SK-N-SH treated with all-trans-retinoic acid at 6 μM for 48 hours (cell line): ENCODE results near the gene BCR.

Experiments
- ATAC-seq: fragments of 200-7000 bp; cut with Tn5 transposase; 3 replicates; pipeline ENCODE4 v1.9.1; 2020; ENCODE audit warnings: mild to moderate bottlenecking, moderate library complexity
- BACH2 ChIP-seq: fragments of 250-450 bp; sonication (Bioruptor Pico); IDR thresholded peaks from 2 replicates; pipeline ENCODE4 v1.9.0; 2021; ENCODE audit warnings: mild to moderate bottlenecking, borderline replicate concordance
- CREB5 ChIP-seq: fragments of 250-450 bp; sonication (Bioruptor Pico); IDR thresholded peaks from 2 replicates; pipeline ENCODE4 v1.5.1; 2020; ENCODE audit warnings: low read depth, mild to moderate bottlenecking, moderate library complexity
- CSDC2 ChIP-seq: fragments of 250-450 bp; sonication (Bioruptor Pico); IDR thresholded peaks from 2 replicates; pipeline ENCODE4 v1.5.0; 2020; ENCODE audit warnings: mild to moderate bottlenecking, moderate library complexity
- CSRNP3 ChIP-seq: fragments of 250-450 bp; sonication (Bioruptor Pico); IDR thresholded peaks from 2 replicates; pipeline ENCODE4 v1.5.1; 2021; ENCODE audit warnings: mild to moderate bottlenecking, moderate library complexity
- ESRRG ChIP-seq: fragments of 250-450 bp; sonication (Bioruptor Pico); IDR thresholded peaks from 2 replicates; pipeline ENCODE4 v1.6.1; 2021; ENCODE audit warnings: mild to moderate bottlenecking
- GLIS3 ChIP-seq: fragments of 250-450 bp; sonication (Bioruptor Pico); IDR thresholded peaks from 2 replicates; pipeline ENCODE4 v1.5.0; 2020; ENCODE audit warnings: mild to moderate bottlenecking, moderate library complexity
- ISL1 ChIP-seq: fragments of 250-450 bp; sonication (Bioruptor Pico); IDR thresholded peaks from 2 replicates; pipeline ENCODE4 v2.1.2; 2022; ENCODE audit warnings: mild to moderate bottlenecking, moderate library complexity
- OSR1 ChIP-seq: fragments of 250-450 bp; sonication (Bioruptor Pico); IDR thresholded peaks from 2 replicates; pipeline ENCODE4 v1.8.0; 2022; ENCODE audit warnings: moderate library complexity, mild to moderate bottlenecking, inconsistent platforms
- PATZ1 ChIP-seq: fragments of 250-450 bp; sonication (Bioruptor Pico); IDR thresholded peaks from 2 replicates; pipeline ENCODE4 v1.8.0; 2020; ENCODE audit warnings: mild to moderate bottlenecking, moderate library complexity, borderline replicate concordance
- POU6F1 ChIP-seq: fragments of 250-450 bp; sonication (Bioruptor Pico); IDR thresholded peaks from 2 replicates; pipeline ENCODE4 v1.8.0; 2021; ENCODE audit warnings: low read depth, mild to moderate bottlenecking, moderate library complexity, borderline replicate concordance
- PPARA ChIP-seq: fragments of 250-450 bp; sonication (Bioruptor Pico); IDR thresholded peaks from 2 replicates; pipeline ENCODE4 v1.5.0; 2020; ENCODE audit warnings: mild to moderate bottlenecking, borderline replicate concordance
- RARB ChIP-seq: fragments of 250-450 bp; sonication (Bioruptor Pico); IDR thresholded peaks from 2 replicates; pipeline ENCODE4 v1.8.0; 2021; ENCODE audit warnings: mild to moderate bottlenecking, moderate library complexity
- SNAI2 ChIP-seq: fragments of 250-450 bp; sonication (Bioruptor Pico); IDR thresholded peaks from 2 replicates; pipeline ENCODE4 v1.5.0; 2020; ENCODE audit warnings: mild to moderate bottlenecking, moderate library complexity
- TCF4 ChIP-seq: fragments of 250-450 bp; sonication (Bioruptor Pico); IDR thresholded peaks from 2 replicates; pipeline ENCODE4 v1.8.0; 2021; ENCODE audit warnings: mild to moderate bottlenecking, moderate library complexity, borderline replicate concordance
- TOX ChIP-seq: fragments of 250-450 bp; sonication (Bioruptor Pico); IDR thresholded peaks from 2 replicates; pipeline ENCODE4 v1.8.0; 2021; ENCODE audit warnings: mild to moderate bottlenecking, moderate library complexity, borderline replicate concordance
- TSHZ2 ChIP-seq: fragments of 250-450 bp; sonication (Bioruptor Pico); IDR thresholded peaks from 2 replicates; pipeline ENCODE4 v1.5.0; 2020; ENCODE audit warnings: mild to moderate bottlenecking, moderate library complexity
- ZC3H10 ChIP-seq: fragments of 250-450 bp; sonication (Bioruptor Pico); IDR thresholded peaks from 2 replicates; pipeline ENCODE4 v1.5.1; 2021; ENCODE audit warnings: mild to moderate bottlenecking, moderate library complexity
- ZFP30 ChIP-seq: fragments of 450-650 bp; formaldehyde crosslinking; IDR thresholded peaks from 2 replicates; pipeline ENCODE4 v1.5.0; 2022; ENCODE audit warnings: mild to moderate bottlenecking, moderate library complexity
- ZNF565 ChIP-seq: fragments of 450-650 bp; formaldehyde crosslinking; conservative IDR thresholded peaks from 2 replicates; pipeline ENCODE4 v1.5.0; 2020; ENCODE audit warnings: low read depth, mild to moderate bottlenecking, moderate library complexity
- ZNF70 ChIP-seq: fragments of 450-650 bp; formaldehyde crosslinking; IDR thresholded peaks from 2 replicates; pipeline ENCODE4 v1.5.0; 2020; ENCODE audit warnings: mild to moderate bottlenecking, moderate library complexity

BCR gene

GRCh38 chr22:23281053-23281405, 100.7 kb downstream of the BCR start:
- TF ChIP-seq ZC3H10 (CRISPR knock-in tag) (no peak), RARB (CRISPR knock-in tag) (no peak), CSDC2 (CRISPR knock-in tag) (no peak), BACH2 (CRISPR knock-in tag) (no peak), POU6F1 (no peak), GLIS3 (no peak), PPARA (CRISPR knock-in tag) (no peak), OSR1 (CRISPR knock-in tag) (no peak), CSRNP3 (CRISPR knock-in tag) (no peak), PATZ1 (CRISPR knock-in tag) (no peak), SNAI2 (CRISPR knock-in tag) (no peak), ZNF70 (CRISPR knock-in tag) (no peak), TSHZ2 (CRISPR knock-in tag) (no peak)
- ATAC-seq: no peak

GRCh38 chr22:23281406-23282088, 101.2 kb downstream of the BCR start:
- no peak for TF ChIP-seq ISL1
- no peak for TF ChIP-seq CSRNP3 (CRISPR knock-in tag)
- no peak for TF ChIP-seq CSDC2 (CRISPR knock-in tag)
- TF ChIP-seq ZFP30: no peak
- TF ChIP-seq BACH2 (CRISPR knock-in tag): 0 out of 2 replicates have a peak, but pooled peaks have one; percentile 37
- peak; percentile 91 for ATAC-seq

GRCh38 chr22:23282089-23282501, 101.8 kb downstream of the BCR start:
- peak; percentile 87 for ATAC-seq
- TF ChIP-seq ZNF565 (CRISPR knock-in tag): no peak
- TF ChIP-seq TCF4 (CRISPR knock-in tag): no peak
- TF ChIP-seq ESRRG (CRISPR knock-in tag): no peak
- TF ChIP-seq OSR1 (CRISPR knock-in tag): no peak
- TF ChIP-seq BACH2 (CRISPR knock-in tag): no peak
- no peak for TF ChIP-seq POU6F1
- no peak for TF ChIP-seq ZC3H10 (CRISPR knock-in tag)
- no peak for TF ChIP-seq PPARA (CRISPR knock-in tag)
- TF ChIP-seq ZNF70 (CRISPR knock-in tag): no peak
- TF ChIP-seq RARB (CRISPR knock-in tag): no peak
- TF ChIP-seq TSHZ2 (CRISPR knock-in tag): no peak
- no peak for TF ChIP-seq ZFP30
- TF ChIP-seq TOX (CRISPR knock-in tag): no peak
- TF ChIP-seq CREB5 (CRISPR knock-in tag): no peak
